Measurements from ENCODE around the gene KLHL13. TPM values are rescaled to one million over a fixed set of nuclear protein-coding genes. Genes with fewer than 3 reads are reported as not detected.
A peak's percentile ranks its signal among the peaks of the same experiment; 100 is the strongest.

Gene KLHL13
- total RNA-seq, 1 donor from 2014 or later: not detected

- no peak overlapping the region for H3K27ac Mint-ChIP-seq (ENCODE audit: unreplicated experiment)
- peaks cover 10% of the 10 kb centered on the region for H3K4me1 Mint-ChIP-seq (ENCODE audit: unreplicated experiment)
- H3K9me3 Mint-ChIP-seq (ENCODE audit: unreplicated experiment): no peaks in the 10 kb centered on the region
- H3K4me3 Mint-ChIP-seq (ENCODE audit: unreplicated experiment): peak overlapping the region; percentile 70
- no peak for TF ChIP-seq CTCF (IDR thresholded peaks at IDR 0.05)
- H3K36me3 Mint-ChIP-seq (ENCODE audit: unreplicated experiment): no peaks in the 10 kb centered on the region
- peaks cover 18% of the 10 kb centered on the region for H3K27me3 Mint-ChIP-seq (ENCODE audit: unreplicated experiment)
- DNase-seq (ENCODE audit: extremely low spot score, unreplicated experiment): no peak
These were observed 477 bp downstream of the KLHL13 start for GRCh38 chrX:118115953-118116712.

DNA sequence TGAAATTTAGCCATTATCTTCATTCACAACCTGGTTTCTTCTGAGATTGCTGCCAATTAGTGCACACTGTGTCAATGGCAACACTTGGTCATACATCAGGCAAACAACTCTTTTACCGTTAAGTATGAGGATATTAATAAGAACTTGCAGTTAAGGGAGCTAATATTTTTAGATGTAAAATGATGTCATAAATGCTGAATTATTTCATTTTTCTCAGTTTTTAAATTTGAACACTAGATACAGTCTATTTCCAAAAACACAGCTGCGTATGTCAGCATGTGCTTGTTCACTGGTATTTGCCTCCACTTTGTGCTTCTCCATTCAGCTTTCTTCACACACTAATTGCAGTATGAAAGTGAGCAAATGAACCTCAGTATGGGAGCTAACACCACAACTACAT is 1.6 kb downstream of the KLHL13 start:
- H3K4me3 Mint-ChIP-seq (ENCODE audit: unreplicated experiment): no peak overlapping the region
- no peak for TF ChIP-seq CTCF (IDR thresholded peaks at IDR 0.05)
- H3K36me3 Mint-ChIP-seq (ENCODE audit: unreplicated experiment): no peaks in the 10 kb centered on the region
- H3K27ac Mint-ChIP-seq (ENCODE audit: unreplicated experiment): no peak overlapping the region
- no peaks in the 10 kb centered on the region for H3K9me3 Mint-ChIP-seq (ENCODE audit: unreplicated experiment)
- H3K4me1 Mint-ChIP-seq (ENCODE audit: unreplicated experiment): peaks cover 10% of the 10 kb centered on the region
- DNase-seq (ENCODE audit: extremely low spot score, unreplicated experiment): no peak
- peaks cover 16% of the 10 kb centered on the region for H3K27me3 Mint-ChIP-seq (ENCODE audit: unreplicated experiment)

DNA sequence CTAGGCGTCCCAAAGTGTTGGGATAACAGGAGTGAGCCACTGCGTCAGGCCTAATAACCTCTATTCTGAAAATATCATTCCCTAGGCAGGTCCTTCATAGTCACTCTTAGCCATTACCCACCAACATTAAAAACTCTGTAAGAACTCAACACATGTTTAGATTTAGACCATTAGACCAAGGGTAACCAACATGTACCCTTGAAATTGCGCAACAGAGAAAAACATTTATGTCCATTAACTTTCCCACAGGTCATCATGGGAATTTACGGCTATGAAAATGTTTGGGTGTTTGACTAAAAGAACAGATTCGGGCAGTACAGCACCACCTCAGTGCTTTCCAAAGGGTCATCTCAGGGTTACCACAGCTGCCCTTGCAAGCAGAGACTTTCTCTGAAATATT is 7.5 kb downstream of the KLHL13 start:
- no peak overlapping the region for H3K27ac Mint-ChIP-seq (ENCODE audit: unreplicated experiment)
- no peak for DNase-seq (ENCODE audit: extremely low spot score, unreplicated experiment)
- H3K9me3 Mint-ChIP-seq (ENCODE audit: unreplicated experiment): no peaks in the 10 kb centered on the region
- H3K27me3 Mint-ChIP-seq (ENCODE audit: unreplicated experiment): no peaks in the 10 kb centered on the region
- no peak overlapping the region for H3K4me3 Mint-ChIP-seq (ENCODE audit: unreplicated experiment)
- no peaks in the 10 kb centered on the region for H3K36me3 Mint-ChIP-seq (ENCODE audit: unreplicated experiment)
- TF ChIP-seq CTCF (IDR thresholded peaks at IDR 0.05): no peak
- no peaks in the 10 kb centered on the region for H3K4me1 Mint-ChIP-seq (ENCODE audit: unreplicated experiment)

DNA sequence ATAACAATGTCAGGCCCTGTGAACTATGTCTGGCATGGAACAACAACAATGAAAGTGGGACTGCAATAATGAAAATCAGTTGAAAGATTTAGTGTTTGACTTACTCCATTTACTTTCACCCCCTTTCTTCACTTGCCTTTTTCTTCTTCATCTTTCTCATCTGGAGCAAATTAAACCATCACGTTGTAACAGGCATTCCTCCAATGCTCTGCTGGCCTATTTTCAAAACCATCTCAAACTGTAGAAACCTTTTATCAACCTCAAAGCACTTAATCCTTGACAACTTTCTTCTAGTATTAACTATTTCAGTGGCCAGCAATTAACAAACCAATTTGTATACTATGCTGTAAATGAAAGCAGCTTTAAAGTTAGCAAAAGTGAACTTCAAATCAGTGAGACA is 8.3 kb downstream of the KLHL13 start:
- no peaks in the 10 kb centered on the region for H3K4me1 Mint-ChIP-seq (ENCODE audit: unreplicated experiment)
- H3K36me3 Mint-ChIP-seq (ENCODE audit: unreplicated experiment): no peaks in the 10 kb centered on the region
- no peak overlapping the region for H3K27ac Mint-ChIP-seq (ENCODE audit: unreplicated experiment)
- TF ChIP-seq CTCF (IDR thresholded peaks at IDR 0.05): no peak
- H3K4me3 Mint-ChIP-seq (ENCODE audit: unreplicated experiment): no peak overlapping the region
- no peaks in the 10 kb centered on the region for H3K9me3 Mint-ChIP-seq (ENCODE audit: unreplicated experiment)
- no peaks in the 10 kb centered on the region for H3K27me3 Mint-ChIP-seq (ENCODE audit: unreplicated experiment)
- DNase-seq (ENCODE audit: extremely low spot score, unreplicated experiment): no peak

DNA sequence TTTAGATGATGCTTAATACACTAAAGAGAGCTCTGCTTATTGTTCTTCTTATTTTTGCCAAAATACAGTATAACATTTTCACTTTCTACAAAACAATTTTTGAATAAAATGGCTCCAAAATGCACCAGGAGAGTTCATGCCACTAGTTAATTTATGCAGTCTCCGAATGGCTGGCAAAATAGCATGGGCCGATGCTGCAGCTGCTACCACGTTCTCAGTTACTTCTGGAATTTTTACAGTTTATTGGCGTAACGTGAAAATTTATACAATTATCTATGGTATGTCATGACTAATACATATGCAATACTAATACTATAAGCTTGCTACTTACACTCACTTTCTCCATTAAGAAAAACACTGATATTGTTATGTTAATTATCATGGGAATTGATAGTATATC is 16.5 kb downstream of the KLHL13 start:
- Mint-ChIP-seq H3K4me3 (ENCODE audit: unreplicated experiment) (no peak overlapping the region), H3K4me1 (ENCODE audit: unreplicated experiment) (no peaks in the 10 kb centered on the region), H3K27ac (ENCODE audit: unreplicated experiment) (no peak overlapping the region), H3K27me3 (ENCODE audit: unreplicated experiment) (no peaks in the 10 kb centered on the region), H3K36me3 (ENCODE audit: unreplicated experiment) (no peaks in the 10 kb centered on the region), H3K9me3 (ENCODE audit: unreplicated experiment) (no peaks in the 10 kb centered on the region)
- no peak for DNase-seq (ENCODE audit: extremely low spot score, unreplicated experiment)
- no peak for TF ChIP-seq CTCF (IDR thresholded peaks at IDR 0.05)
